ENCODE measurements around the gene SPOCK3.
"Not testable (repeated sequence)": the region's sequence is repeated elsewhere in the genome, so short reads cannot be mapped to it uniquely, and the experiment has no call there.

DNA sequence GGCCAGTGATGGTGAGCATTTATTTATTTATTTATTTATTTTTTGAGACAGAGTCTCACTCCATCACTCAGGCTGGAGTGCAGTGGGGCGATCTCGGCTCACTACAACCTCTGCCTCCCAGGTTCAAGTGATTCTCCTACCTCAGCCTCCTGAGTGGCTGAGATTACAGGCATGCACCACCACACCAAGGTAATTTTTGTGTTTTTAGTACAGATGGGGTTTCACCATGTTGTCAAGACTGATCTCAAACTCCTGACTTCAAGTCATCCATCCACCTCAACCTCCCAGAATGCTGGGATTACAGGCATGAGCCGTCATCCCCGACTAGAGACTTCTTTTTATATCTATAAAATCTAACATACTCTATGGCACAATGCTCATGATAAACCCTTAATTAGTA lies 495.1 kb downstream of the SPOCK3 start:
- TF ChIP-seq, protein P1, sequence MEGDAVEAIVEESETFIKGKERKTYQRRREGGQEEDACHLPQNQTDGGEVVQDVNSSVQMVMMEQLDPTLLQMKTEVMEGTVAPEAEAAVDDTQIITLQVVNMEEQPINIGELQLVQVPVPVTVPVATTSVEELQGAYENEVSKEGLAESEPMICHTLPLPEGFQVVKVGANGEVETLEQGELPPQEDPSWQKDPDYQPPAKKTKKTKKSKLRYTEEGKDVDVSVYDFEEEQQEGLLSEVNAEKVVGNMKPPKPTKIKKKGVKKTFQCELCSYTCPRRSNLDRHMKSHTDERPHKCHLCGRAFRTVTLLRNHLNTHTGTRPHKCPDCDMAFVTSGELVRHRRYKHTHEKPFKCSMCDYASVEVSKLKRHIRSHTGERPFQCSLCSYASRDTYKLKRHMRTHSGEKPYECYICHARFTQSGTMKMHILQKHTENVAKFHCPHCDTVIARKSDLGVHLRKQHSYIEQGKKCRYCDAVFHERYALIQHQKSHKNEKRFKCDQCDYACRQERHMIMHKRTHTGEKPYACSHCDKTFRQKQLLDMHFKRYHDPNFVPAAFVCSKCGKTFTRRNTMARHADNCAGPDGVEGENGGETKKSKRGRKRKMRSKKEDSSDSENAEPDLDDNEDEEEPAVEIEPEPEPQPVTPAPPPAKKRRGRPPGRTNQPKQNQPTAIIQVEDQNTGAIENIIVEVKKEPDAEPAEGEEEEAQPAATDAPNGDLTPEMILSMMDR (IDR thresholded peaks at IDR 0.05): not testable (repeated sequence)
- not testable (repeated sequence) for TF ChIP-seq POLR2A (IDR thresholded peaks at IDR 0.05)
